ENCODE data around the gene GNAI1.

GRCh38 chr7:80145780-80146422 lies 11.3 kb downstream of the GNAI1 start:
- TF ChIP-seq EZH2 (IDR thresholded peaks at IDR 0.05) (no peak), POLR2AphosphoS5 (IDR thresholded peaks at IDR 0.05; ENCODE audit: borderline replicate concordance, low read depth, low read length) (no peak)
